ENCODE results near the gene MAD2L1BP. TPM values are rescaled to one million over a fixed set of nuclear protein-coding genes. Genes with fewer than 3 reads are reported as not detected.

MAD2L1BP gene
- total and polyA plus RNA-seq, 2 of the 13 experiments (the other 11 are each of a cell fraction or from before 2014, with no cell fraction given) = 54.2 to 55.5 TPM

DNA sequence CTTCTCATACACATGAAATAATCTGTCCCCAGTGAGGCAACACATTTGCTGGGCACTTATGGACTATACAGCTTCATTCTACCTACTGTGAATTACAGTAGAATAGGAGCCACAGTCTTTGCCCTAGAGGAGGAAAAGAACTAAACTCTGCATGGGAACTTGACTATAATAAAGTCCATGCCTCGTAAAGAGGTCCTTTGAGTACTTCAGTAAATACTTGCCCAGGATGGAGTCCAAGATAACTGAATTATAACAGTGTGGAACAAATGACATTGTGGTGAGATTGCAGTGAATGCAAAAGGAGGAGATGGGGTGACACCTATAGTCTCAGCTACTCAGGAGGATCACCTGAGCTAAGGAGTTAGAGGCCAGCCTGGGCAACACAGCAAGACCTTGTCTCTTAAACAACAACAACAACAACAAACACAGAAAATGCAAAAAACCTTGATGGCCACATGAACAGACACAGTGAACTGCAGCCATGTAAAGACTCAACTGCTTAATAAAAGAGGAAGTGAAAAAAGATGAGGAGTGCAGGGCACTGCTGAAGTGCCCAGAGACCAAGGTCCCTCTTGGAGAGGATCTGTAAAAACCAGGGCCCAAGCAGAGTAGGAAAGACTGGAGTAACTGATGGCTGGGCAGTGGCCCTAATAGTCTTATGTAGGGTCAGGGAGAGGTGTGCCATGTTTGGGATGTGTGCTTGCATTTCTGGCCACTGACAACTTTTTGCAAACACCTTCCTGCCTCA, 48.2 kb downstream of the MAD2L1BP start:
- H3K9ac ChIP-seq (ENCODE audit: insufficient read depth, low read depth, low read length) = no peak overlapping the region
- DNase-seq (ENCODE audit: low spot score) (no peak), ATAC-seq (no peak), FAIRE-seq (no peak)
- BruUV-seq (replicated peaks) = no TSS peak
- no peaks in the 10 kb centered on the region; a peak in 1 of 5 replicates for H3K27me3 ChIP-seq (ENCODE audit: control insufficient read depth in 1 of 2, insufficient read depth in 2 of 2, low read length in 2 of 2)
- peaks cover 30 to 58% of the 10 kb centered on the region in 2 experiments for H3K36me3 ChIP-seq (replicated peaks in 1 of 2; ENCODE audit: control insufficient read depth in 1 of 2, insufficient read depth in 2 of 2, low read length in 2 of 2)
- peaks cover 4% of the 10 kb centered on the region; the same call in 1 of the 2 replicates for H4K20me1 ChIP-seq (ENCODE audit: insufficient read depth, low read length)
- H2AFZ ChIP-seq (ENCODE audit: low read length) = no peak overlapping the region
- peaks cover 51% of the 10 kb centered on the region for H3K4me1 ChIP-seq (ENCODE audit: insufficient read depth, low read length)
- no peak overlapping the region for H3K27ac ChIP-seq (ENCODE audit: extremely low read length, insufficient read depth, low read length)
- no peak for TF ChIP-seq ZNF672 (CRISPR knock-in tag; IDR thresholded peaks at IDR 0.05)
- TF ChIP-seq EHMT2 (IDR thresholded peaks at IDR 0.05; ENCODE audit: borderline replicate concordance, low read depth, low read length) = no peak
- no peak for TF ChIP-seq SALL2 (CRISPR knock-in tag; IDR thresholded peaks at IDR 0.05)
- TF ChIP-seq RBM39 (IDR thresholded peaks at IDR 0.05; ENCODE audit: low read depth, low read length, poor library complexity, severe bottlenecking) = no peak
- TF ChIP-seq NKX3-1 (CRISPR knock-in tag; IDR thresholded peaks at IDR 0.05) = no peak
- 97% methylated on average over 1 of the region's 1 CpG for WGBS (ENCODE audit: low lambda C conversion rate)
- H3K4me3 ChIP-seq (replicated peaks in 1 of 3; ENCODE audit: insufficient read depth in 1 of 3, low read depth in 2 of 3, low read length in 3 of 3) = no peak overlapping the region
- CTCF ChIA-PET (ENCODE audit: low intra/inter-chr PET ratio, low total read pairs) = no interaction called here
- in situ Hi-C loops (cut with HindIII; ENCODE audit: extremely low pct_ligation_motif_present, low pct_unique_long_range_greater_than_20kb) (no loop called here), intact Hi-C loops (cut with micrococcal nuclease; ENCODE audit: unreplicated experiment) (no loop called here)
- H3K4me2 ChIP-seq (ENCODE audit: low read depth, low read length) = no peak overlapping the region
- H3K9me3 ChIP-seq (ENCODE audit: low read length) = no peaks in the 10 kb centered on the region
- H3K79me2 ChIP-seq (ENCODE audit: insufficient read depth, low read length) = peaks cover 68% of the 10 kb centered on the region
- POLR2A ChIA-PET = interaction anchor here (1.3 kb wide), 1 partner anchor 11 kb away, joined by 6 read pairs; no protein-coding TSS in a partner anchor

DNA sequence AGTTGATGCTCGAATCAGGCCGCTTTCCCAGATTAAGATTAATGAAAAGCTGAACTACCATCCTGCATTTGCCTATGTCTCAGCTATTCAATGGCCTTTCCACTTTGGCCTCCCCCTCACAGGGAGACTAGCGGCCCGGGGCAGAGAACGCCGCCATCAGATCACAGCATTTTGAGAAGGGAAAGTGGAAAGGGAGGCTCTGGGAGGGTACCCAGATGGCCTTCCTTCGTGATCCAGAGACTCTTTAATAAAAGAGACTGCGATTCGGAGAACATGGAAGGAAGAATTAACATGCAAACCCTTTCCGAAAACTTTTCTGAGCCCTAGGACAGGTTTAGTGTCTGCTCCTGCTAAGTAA, 51.4 kb downstream of the MAD2L1BP start:
- Histone ChIP-seq H3K9me3 (ENCODE audit: low read length) (no peaks in the 10 kb centered on the region), H3K36me3 (replicated peaks in 1 of 2; ENCODE audit: control insufficient read depth in 1 of 2, insufficient read depth in 2 of 2, low read length in 2 of 2) (peaks cover 12 to 26% of the 10 kb centered on the region in 2 experiments), H3K4me1 (ENCODE audit: insufficient read depth, low read length) (peaks cover 51% of the 10 kb centered on the region), H3K27ac (ENCODE audit: extremely low read length, insufficient read depth, low read length) (peak overlapping the region; percentile 58), H3K9ac (ENCODE audit: insufficient read depth, low read depth, low read length) (peak overlapping the region; percentile 90), H2AFZ (ENCODE audit: low read length) (no peak overlapping the region), H3K4me3 (replicated peaks in 1 of 3; ENCODE audit: insufficient read depth in 1 of 3, low read depth in 2 of 3, low read length in 3 of 3) (peak overlapping the region; percentile 93 to 98 (median 96)), H3K27me3 (ENCODE audit: control insufficient read depth in 1 of 2, insufficient read depth in 2 of 2, low read length in 2 of 2) (no peaks in the 10 kb centered on the region; a peak in 1 of 5 replicates), H3K4me2 (ENCODE audit: low read depth, low read length) (peak overlapping the region; percentile 95), H3K79me2 (ENCODE audit: insufficient read depth, low read length) (peaks cover 54% of the 10 kb centered on the region), H4K20me1 (ENCODE audit: insufficient read depth, low read length) (peaks cover 4% of the 10 kb centered on the region; the same call in 1 of the 2 replicates)
- FAIRE-seq (no peak), DNase-seq (ENCODE audit: low spot score) (no peak), ATAC-seq (peak; percentile 52)
- CTCF ChIA-PET (ENCODE audit: low intra/inter-chr PET ratio, low total read pairs) = no interaction called here
- no TSS peak for BruUV-seq (replicated peaks)
- WGBS (ENCODE audit: low lambda C conversion rate) = 8% methylated on average over 10 of the region's 10 CpGs
- in situ Hi-C loops (cut with HindIII; ENCODE audit: extremely low pct_ligation_motif_present, low pct_unique_long_range_greater_than_20kb) (no loop called here), intact Hi-C loops (cut with micrococcal nuclease; ENCODE audit: unreplicated experiment) (loop anchor here (1.0 kb wide), 1 partner anchor 15 kb away; no protein-coding TSS in a partner anchor)
- POLR2A ChIA-PET = interaction anchor here (1.1 to 2.5 kb wide), 3 partner anchors 16 to 83 kb away, joined by 3 to 14 read pairs (median 5); partner anchors contain the start of genes GTPBP2 and VEGFA
- TF ChIP-seq, protein P1, sequence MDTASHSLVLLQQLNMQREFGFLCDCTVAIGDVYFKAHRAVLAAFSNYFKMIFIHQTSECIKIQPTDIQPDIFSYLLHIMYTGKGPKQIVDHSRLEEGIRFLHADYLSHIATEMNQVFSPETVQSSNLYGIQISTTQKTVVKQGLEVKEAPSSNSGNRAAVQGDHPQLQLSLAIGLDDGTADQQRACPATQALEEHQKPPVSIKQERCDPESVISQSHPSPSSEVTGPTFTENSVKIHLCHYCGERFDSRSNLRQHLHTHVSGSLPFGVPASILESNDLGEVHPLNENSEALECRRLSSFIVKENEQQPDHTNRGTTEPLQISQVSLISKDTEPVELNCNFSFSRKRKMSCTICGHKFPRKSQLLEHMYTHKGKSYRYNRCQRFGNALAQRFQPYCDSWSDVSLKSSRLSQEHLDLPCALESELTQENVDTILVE (CRISPR knock-in tag; IDR thresholded peaks at IDR 0.05) = no peak
- TF ChIP-seq RARG (CRISPR knock-in tag; IDR thresholded peaks at IDR 0.05; ENCODE audit: low read depth) (no peak), PAX8 (CRISPR knock-in tag; IDR thresholded peaks at IDR 0.05; ENCODE audit: borderline replicate concordance) (no peak), ZSCAN22 (CRISPR knock-in tag; IDR thresholded peaks at IDR 0.05) (peak; percentile 73; the same call in 1 of the 2 replicates), ZNF740 (CRISPR knock-in tag; IDR thresholded peaks at IDR 0.05) (0 out of 2 replicates have a peak, but pooled peaks have one; percentile 11), PITX1 (CRISPR knock-in tag; IDR thresholded peaks at IDR 0.05) (0 out of 2 replicates have a peak, but pooled peaks have one; percentile 11)
- TF ChIP-seq, protein P2, sequence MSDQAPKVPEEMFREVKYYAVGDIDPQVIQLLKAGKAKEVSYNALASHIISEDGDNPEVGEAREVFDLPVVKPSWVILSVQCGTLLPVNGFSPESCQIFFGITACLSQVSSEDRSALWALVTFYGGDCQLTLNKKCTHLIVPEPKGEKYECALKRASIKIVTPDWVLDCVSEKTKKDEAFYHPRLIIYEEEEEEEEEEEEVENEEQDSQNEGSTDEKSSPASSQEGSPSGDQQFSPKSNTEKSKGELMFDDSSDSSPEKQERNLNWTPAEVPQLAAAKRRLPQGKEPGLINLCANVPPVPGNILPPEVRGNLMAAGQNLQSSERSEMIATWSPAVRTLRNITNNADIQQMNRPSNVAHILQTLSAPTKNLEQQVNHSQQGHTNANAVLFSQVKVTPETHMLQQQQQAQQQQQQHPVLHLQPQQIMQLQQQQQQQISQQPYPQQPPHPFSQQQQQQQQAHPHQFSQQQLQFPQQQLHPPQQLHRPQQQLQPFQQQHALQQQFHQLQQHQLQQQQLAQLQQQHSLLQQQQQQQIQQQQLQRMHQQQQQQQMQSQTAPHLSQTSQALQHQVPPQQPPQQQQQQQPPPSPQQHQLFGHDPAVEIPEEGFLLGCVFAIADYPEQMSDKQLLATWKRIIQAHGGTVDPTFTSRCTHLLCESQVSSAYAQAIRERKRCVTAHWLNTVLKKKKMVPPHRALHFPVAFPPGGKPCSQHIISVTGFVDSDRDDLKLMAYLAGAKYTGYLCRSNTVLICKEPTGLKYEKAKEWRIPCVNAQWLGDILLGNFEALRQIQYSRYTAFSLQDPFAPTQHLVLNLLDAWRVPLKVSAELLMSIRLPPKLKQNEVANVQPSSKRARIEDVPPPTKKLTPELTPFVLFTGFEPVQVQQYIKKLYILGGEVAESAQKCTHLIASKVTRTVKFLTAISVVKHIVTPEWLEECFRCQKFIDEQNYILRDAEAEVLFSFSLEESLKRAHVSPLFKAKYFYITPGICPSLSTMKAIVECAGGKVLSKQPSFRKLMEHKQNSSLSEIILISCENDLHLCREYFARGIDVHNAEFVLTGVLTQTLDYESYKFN (CRISPR knock-in tag; conservative IDR thresholded peaks at IDR 0.05) = no peak
